ENCODE data around the gene CDH13.

The CDH13 gene

GRCh38 chr16:83602761-83603722 lies 976.3 kb downstream of the CDH13 start:
- no peak for DNase-seq

- no peak for DNase-seq
Observed at GRCh38 chr16:83603723-83604570, 977.2 kb downstream of the CDH13 start.

GRCh38 chr16:83606486-83607030 lies 979.8 kb downstream of the CDH13 start:
- no peak for DNase-seq

- DNase-seq: no peak
Observed at GRCh38 chr16:83609178-83609577, 982.4 kb downstream of the CDH13 start.

- DNase-seq: no peak
Observed at GRCh38 chr16:83615141-83615952, 988.6 kb downstream of the CDH13 start.

- DNase-seq: no peak
Observed at GRCh38 chr16:83615953-83616350, 989.2 kb downstream of the CDH13 start.

GRCh38 chr16:83619381-83620150 lies 992.8 kb downstream of the CDH13 start:
- peak; percentile 51 to 84 for DNase-seq

- DNase-seq: no peak
Observed at GRCh38 chr16:83622010-83622409, 995.2 kb downstream of the CDH13 start.

GRCh38 chr16:83623091-83623730 lies 996.4 kb downstream of the CDH13 start:
- peak in 1 of 2 experiments; percentile 36 for DNase-seq

- peak; percentile 41 to 82 for DNase-seq
Observed at GRCh38 chr16:83623892-83624291, 997.1 kb downstream of the CDH13 start.

GRCh38 chr16:83624429-83625120 lies 997.8 kb downstream of the CDH13 start:
- peak in 1 of 2 experiments; percentile 16 for DNase-seq

GRCh38 chr16:83626204-83626603 lies 999.4 kb downstream of the CDH13 start:
- no peak for DNase-seq

GRCh38 chr16:83626676-83627075 lies 999.9 kb downstream of the CDH13 start:
- no peak for DNase-seq

- DNase-seq: no peak
Observed at GRCh38 chr16:83627996-83628395, 1001.2 kb downstream of the CDH13 start.

GRCh38 chr16:83629426-83629825 lies 1002.7 kb downstream of the CDH13 start:
- DNase-seq: no peak

- DNase-seq: no peak
Observed at GRCh38 chr16:83629836-83630235, 1003.1 kb downstream of the CDH13 start.

- no peak for DNase-seq
Observed at GRCh38 chr16:83630979-83631378, 1004.2 kb downstream of the CDH13 start.

- no peak for DNase-seq
Observed at GRCh38 chr16:83633286-83633685, 1006.5 kb downstream of the CDH13 start.

- no peak for DNase-seq
Observed at GRCh38 chr16:83648347-83648746, 1021.6 kb downstream of the CDH13 start.

- peak; percentile 77 to 95 for DNase-seq
Observed at GRCh38 chr16:83651871-83652270, 1025.1 kb downstream of the CDH13 start.
